Astrocyte of the spinal cord (primary cell): ENCODE data around the gene PHLDA2.

Experiments used
- DNase-seq: peaks from one replicate; pipeline ENCODE4 v3.0.0; 2011; ENCODE audit warnings: low read depth, low spot score
- H3K4me3 ChIP-seq: 2 replicates; pipeline ENCODE4 v1.5.1; 2011; ENCODE audit warnings: low read depth, mild to moderate bottlenecking, low read length, moderate library complexity
- CTCF ChIP-seq: IDR thresholded peaks from 2 replicates; pipeline ENCODE4 v1.5.1; 2012; ENCODE audit warnings: low read depth, mild to moderate bottlenecking, low read length, inconsistent platforms
- in situ Hi-C: cut with HindIII; loops from 2 replicates; pipeline ENCODE4 v1.10.0; 2017; ENCODE audit warnings: low sequenced_read_pairs

PHLDA2 gene

GRCh38 chr11:2924381-2924780, 4.8 kb downstream of the PHLDA2 start:
- DNase-seq = no peak
- no peak overlapping the region for H3K4me3 ChIP-seq
- in situ Hi-C loops = no loop called here
- no peak for TF ChIP-seq CTCF

GRCh38 chr11:2923446-2924375, 5.5 kb downstream of the PHLDA2 start:
- TF ChIP-seq CTCF = no peak
- H3K4me3 ChIP-seq = no peak overlapping the region
- in situ Hi-C loops = no loop called here
- no peak for DNase-seq

- no peak overlapping the region for H3K4me3 ChIP-seq
- TF ChIP-seq CTCF = no peak
- in situ Hi-C loops = no loop called here
- DNase-seq = no peak
Measured at GRCh38 chr11:2922655-2923054, 6.6 kb downstream of the PHLDA2 start.

GRCh38 chr11:2921742-2922493, 7.3 kb downstream of the PHLDA2 start:
- no peak for DNase-seq
- H3K4me3 ChIP-seq = no peak overlapping the region
- TF ChIP-seq CTCF = no peak
- in situ Hi-C loops = no loop called here

GRCh38 chr11:2921261-2921660, 8.0 kb downstream of the PHLDA2 start:
- TF ChIP-seq CTCF = no peak
- no peak overlapping the region for H3K4me3 ChIP-seq
- no peak for DNase-seq
- in situ Hi-C loops = no loop called here

- H3K4me3 ChIP-seq = no peak overlapping the region
- no peak for DNase-seq
- TF ChIP-seq CTCF = no peak
- in situ Hi-C loops = no loop called here
Measured at GRCh38 chr11:2920343-2920742, 8.9 kb downstream of the PHLDA2 start.
